Limb (tissue), 2 donors: Measurements from ENCODE around the gene MS4A4E.
"Not testable (repeated sequence)": the region's sequence is repeated elsewhere in the genome, so short reads cannot be mapped to it uniquely, and the experiment has no call there.

Experiments used
- DNase-seq, 2 donors: peaks; one replicate each; pipeline ENCODE4 v3.0.0-alpha.2; 2016; ENCODE audit errors: extremely low spot score in 2 of 2

MS4A4E gene

GRCh38 chr11:60175860-60176275, 67.1 kb downstream of the MS4A4E start:
- DNase-seq: no peak

GRCh38 chr11:60172011-60172410, 70.9 kb downstream of the MS4A4E start:
- DNase-seq: no peak

- DNase-seq: no peak
Observed at GRCh38 chr11:60170566-60170965, 72.4 kb downstream of the MS4A4E start.

- DNase-seq: no peak
Observed at GRCh38 chr11:60169264-60169915, 73.5 kb downstream of the MS4A4E start.

- DNase-seq: no peak
Observed at GRCh38 chr11:60168306-60168705, 74.6 kb downstream of the MS4A4E start.

- DNase-seq: no peak
Observed at GRCh38 chr11:60165951-60166350, 77.0 kb downstream of the MS4A4E start.

- no peak for DNase-seq
Observed at GRCh38 chr11:60165538-60165937, 77.4 kb downstream of the MS4A4E start.

- DNase-seq: no peak
Observed at GRCh38 chr11:60164550-60165075, 78.3 kb downstream of the MS4A4E start.

- no peak for DNase-seq
Observed at GRCh38 chr11:60161766-60162165, 81.2 kb downstream of the MS4A4E start.

- no peak for DNase-seq
Observed at GRCh38 chr11:60161107-60161506, 81.8 kb downstream of the MS4A4E start.

- no peak for DNase-seq
Observed at GRCh38 chr11:60159868-60160267, 83.1 kb downstream of the MS4A4E start.

- DNase-seq: no peak
Observed at GRCh38 chr11:60159284-60159683, 83.7 kb downstream of the MS4A4E start.

GRCh38 chr11:60158636-60159035, 84.3 kb downstream of the MS4A4E start:
- DNase-seq: no peak

GRCh38 chr11:60155931-60156330, 87.0 kb downstream of the MS4A4E start:
- DNase-seq: no peak

GRCh38 chr11:60152727-60153126, 90.2 kb downstream of the MS4A4E start:
- DNase-seq: not testable (repeated sequence)

- no peak for DNase-seq
Observed at GRCh38 chr11:60150279-60150678, 92.7 kb downstream of the MS4A4E start.
